VCaP (cell line): Measurements from ENCODE around the gene ZNF57.
A peak's percentile ranks its signal among the peaks of the same experiment; 100 is the strongest.

Experiments
- H3K27ac ChIP-seq: fragments of 450-650 bp; 2 replicates; pipeline ENCODE4 v1.5.1; 2017
- TF ChIP-seq, protein P1 (sequence below): fragments of 450-650 bp; conservative IDR thresholded peaks from 2 replicates; pipeline ENCODE4 v1.5.1; 2017; ENCODE audit warnings: mild to moderate bottlenecking, moderate library complexity

The ZNF57 gene

DNA sequence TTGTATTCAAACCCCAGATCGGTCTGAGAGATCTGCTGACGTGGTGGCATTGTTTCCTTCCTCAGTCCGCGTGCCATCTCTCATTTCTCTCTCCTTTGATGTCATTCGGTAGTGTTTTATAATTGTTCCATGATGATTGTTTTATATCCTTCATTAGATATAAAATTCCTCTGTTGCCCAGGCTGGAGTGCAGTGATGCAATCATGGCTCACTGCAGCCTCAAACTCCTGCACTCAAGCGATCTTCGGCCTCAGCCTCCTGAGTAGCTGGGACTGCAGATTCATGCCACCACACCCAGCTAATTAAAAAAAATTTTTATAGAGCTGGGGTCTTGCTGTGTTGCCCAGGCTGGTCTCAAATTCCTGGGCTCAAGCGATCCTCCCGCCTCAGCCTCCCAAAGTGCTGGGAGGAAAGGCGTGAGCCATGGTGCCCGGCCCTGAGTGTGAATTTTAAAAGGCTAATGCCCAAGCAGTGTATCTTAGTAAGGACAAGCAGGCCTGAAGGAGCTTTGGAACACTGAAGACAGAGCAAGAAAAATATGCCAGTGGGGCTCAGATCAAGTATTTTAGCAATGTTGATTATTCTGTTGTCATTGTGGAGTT, 5.3 kb downstream of the ZNF57 start:
- TF ChIP-seq, protein P1, sequence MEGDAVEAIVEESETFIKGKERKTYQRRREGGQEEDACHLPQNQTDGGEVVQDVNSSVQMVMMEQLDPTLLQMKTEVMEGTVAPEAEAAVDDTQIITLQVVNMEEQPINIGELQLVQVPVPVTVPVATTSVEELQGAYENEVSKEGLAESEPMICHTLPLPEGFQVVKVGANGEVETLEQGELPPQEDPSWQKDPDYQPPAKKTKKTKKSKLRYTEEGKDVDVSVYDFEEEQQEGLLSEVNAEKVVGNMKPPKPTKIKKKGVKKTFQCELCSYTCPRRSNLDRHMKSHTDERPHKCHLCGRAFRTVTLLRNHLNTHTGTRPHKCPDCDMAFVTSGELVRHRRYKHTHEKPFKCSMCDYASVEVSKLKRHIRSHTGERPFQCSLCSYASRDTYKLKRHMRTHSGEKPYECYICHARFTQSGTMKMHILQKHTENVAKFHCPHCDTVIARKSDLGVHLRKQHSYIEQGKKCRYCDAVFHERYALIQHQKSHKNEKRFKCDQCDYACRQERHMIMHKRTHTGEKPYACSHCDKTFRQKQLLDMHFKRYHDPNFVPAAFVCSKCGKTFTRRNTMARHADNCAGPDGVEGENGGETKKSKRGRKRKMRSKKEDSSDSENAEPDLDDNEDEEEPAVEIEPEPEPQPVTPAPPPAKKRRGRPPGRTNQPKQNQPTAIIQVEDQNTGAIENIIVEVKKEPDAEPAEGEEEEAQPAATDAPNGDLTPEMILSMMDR: no peak
- H3K27ac ChIP-seq: no peak overlapping the region

DNA sequence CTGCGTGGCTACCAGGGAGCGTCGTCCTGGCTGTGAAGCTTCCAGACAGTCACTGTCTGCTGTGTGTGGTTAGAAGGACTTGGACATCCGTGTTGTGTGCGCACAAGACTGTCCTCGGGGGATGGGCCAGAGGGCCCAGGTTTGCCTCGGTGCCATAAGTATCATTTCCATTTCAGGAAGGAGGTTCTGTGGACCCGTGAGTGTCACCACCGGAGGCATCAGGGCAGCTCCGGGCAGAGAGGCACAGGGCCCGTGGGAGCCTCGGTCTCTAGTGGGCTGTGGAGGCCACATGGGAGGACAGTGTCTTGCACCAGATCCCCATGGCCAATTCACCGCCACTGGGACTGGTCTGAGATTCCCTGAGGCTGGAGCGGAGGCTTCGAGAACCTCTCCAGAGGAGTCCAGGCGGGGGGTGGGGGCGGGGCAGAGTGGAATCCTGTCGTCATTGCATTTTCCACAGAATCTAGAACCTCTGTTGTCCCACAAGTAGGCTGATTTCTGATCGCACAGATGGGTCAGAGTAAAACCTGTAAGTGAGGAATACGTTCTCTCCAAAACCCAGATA, 6.0 kb downstream of the ZNF57 start:
- no peak overlapping the region for H3K27ac ChIP-seq
- TF ChIP-seq, protein P1: no peak

DNA sequence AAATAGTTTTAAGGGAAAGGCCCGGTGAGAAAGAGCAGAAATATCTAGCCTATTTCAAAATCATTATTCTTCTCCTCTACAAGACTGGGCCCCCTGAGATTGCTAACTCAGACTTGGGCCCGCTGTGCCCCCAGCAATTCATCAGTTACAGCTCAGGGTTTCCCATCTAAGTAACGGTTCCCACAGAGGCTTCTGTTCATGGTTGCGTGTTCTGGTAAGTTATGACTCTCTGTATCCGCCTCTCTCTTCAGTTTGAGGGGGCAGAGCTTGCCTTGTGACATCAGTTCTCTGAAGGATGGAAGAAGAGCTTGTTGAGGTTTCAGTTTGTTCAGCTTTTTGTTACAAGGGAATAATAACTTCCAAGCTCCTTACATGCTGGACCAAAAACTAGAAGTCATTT, 11.6 kb downstream of the ZNF57 start:
- no peak overlapping the region for H3K27ac ChIP-seq
- TF ChIP-seq, protein P1: no peak

DNA sequence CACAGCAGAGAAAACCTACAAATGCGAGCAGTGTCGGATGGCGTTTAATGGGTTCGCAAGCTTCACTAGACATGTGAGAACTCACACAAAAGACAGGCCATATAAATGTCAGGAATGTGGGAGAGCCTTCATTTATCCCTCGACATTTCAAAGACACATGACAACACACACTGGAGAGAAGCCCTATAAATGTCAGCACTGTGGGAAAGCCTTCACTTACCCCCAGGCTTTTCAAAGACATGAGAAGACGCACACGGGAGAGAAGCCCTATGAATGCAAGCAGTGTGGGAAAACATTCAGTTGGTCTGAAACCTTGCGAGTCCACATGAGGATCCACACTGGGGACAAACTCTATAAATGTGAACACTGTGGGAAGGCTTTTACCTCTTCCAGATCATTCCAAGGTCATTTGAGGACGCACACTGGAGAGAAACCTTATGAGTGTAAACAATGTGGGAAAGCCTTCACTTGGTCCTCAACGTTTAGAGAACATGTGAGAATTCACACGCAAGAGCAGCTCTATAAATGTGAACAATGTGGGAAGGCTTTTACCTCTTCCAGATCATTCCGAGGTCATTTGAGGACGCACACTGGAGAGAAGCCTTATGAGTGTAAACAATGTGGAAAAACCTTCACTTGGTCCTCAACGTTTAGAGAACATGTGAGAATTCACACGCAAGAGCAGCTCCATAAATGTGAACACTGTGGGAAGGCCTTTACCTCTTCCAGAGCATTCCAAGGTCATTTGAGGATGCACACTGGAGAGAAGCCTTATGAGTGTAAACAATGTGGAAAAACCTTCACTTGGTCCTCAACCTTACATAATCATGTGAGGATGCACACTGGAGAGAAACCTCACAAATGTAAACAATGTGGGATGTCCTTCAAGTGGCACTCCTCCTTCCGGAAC, 16.8 kb downstream of the ZNF57 start:
- TF ChIP-seq, protein P1: no peak
- no peak overlapping the region for H3K27ac ChIP-seq

DNA sequence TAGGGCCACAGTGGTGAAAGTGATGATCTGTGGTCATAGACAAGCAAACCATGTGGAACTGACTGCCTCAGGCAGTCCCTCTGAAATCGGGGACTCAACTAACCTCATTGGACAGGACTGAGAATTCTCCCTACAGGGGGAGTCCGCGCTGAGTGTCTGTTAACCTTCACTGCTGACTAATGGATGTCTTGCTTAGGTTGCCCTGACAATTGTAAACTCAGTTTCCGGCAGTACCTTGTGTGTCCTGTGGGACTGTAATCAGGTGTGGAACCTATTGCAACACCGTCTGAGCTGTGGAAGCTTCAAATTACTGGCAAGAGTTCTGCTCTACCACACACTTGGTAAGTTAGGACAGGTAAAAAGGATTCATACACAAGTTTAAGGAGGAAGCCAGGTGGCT, 22.3 kb downstream of the ZNF57 start:
- TF ChIP-seq, protein P1: no peak
- peak overlapping the region; percentile 56 for H3K27ac ChIP-seq

DNA sequence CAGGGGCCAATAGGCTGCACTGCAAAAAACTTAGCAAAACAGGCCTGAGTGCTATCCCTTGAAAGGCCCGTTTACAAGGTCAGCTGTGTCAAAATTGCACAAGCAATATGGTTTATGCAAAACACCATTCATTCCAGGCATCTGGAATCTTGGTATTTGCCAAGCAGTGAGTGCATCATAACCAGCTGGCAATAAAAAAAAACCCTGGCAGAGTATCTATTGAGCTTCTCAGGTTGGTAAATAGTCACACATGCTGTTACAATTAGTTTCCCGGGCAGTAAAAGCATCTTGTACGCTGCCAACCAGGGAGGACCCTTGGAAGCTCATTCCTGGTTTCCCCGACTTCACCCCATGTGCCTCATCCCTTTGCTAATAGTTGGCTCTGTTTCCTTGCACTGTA, 22.8 kb downstream of the ZNF57 start:
- H3K27ac ChIP-seq: peak overlapping the region; percentile 56
- TF ChIP-seq, protein P1: no peak

DNA sequence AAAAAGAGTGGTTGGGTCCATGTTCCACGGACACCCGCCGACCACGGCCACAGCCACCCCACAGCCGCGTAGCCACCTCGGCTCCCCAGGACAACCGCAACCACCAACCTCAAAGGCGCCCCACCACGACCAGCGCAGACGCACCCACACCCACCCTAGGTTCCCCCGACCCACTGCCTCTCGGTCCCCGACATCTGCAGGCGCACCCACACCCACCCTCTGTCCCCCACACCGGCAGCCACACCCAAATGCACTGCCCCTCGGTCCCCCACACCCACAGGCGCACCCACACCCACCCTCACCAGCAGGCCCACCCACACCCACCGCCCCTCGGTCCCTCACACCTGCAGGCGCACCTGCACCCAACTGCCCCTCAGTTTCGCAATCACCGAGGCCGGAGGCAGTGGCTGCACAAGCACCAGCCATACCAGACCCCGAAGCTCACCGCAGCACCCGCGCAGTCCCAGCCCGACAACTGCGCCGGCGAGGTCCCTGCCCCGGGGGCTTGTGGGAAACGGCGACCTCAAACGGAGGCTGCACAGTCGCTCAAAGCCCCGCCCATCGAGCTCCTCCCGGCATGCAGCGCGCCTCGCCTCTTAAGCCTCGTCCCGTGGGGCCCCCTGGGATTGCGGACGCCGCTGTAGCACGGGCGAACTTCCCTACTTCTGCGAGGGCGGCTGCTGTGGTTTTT, 25.8 kb downstream of the ZNF57 start:
- H3K27ac ChIP-seq: no peak overlapping the region
- TF ChIP-seq, protein P1: no peak
